ENCODE measurements around the gene IKZF2.
A peak's percentile ranks its signal among the peaks of the same experiment; 100 is the strongest.

IKZF2 gene

GRCh38 chr2:213098612-213099011, 52.8 kb downstream of the IKZF2 start:
- DNase-seq: no peak

- no peak for DNase-seq
These were observed 59.6 kb downstream of the IKZF2 start for GRCh38 chr2:213091765-213092164.

DNA sequence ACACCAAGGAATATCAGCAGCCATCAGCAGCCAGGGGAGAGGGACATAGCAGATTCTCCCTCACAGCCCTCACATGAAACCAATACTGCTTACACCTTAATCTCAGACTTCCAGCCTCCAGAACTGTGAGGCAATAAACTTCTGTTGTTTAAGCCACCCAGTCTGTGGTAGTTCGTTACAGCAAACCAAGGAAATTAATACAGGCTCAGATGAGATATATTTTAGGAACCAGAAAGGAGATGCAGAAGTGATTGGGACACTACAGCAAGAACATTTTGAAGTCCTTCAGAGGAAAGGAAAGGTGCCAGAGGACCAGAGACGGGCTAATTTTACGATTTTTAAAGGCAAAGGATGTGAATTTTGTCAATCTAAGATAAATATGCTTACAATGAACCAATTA, 60.6 kb downstream of the IKZF2 start:
- DNase-seq: no peak

DNA sequence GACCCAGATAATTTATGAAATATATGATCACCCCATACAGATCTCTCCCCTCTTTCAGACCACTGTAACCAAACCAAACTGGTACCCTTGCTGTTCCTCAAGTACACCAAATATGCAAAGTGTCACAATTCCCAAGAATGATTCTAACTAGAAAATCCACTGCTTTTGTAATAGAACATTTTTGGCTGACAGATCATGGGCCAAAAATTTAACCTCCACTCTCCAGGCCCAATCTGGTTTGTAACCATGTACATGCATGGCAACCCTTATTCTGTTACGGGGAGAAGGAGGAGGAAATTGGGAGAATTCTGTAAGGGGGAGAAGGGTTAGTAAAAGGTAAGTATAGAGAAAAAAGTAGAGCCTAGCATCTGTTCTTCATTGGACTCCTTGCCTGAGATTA, 62.0 kb downstream of the IKZF2 start:
- DNase-seq: no peak

GRCh38 chr2:213087040-213087439, 64.4 kb downstream of the IKZF2 start:
- no peak for DNase-seq

DNA sequence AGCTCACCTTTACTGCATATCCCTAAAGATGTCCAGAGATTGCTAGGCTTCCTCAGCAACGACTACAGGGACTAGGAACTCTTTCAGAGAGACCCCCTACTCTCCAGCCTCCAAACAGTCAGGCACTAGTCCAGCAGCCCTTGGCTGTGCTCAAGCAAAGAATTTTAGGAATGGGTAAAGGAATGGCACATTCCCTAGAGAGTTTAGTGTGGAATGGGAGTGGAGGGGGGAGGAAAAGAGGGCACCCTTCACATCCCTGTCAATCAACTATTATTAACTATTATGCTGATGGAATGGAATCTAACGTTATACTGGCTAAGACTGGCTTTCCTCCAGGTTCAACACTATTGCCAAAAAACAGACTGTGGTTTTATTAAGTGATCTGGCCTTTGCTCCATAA, 64.8 kb downstream of the IKZF2 start:
- DNase-seq: peak; percentile 20

- DNase-seq: no peak
These were observed 65.4 kb downstream of the IKZF2 start for GRCh38 chr2:213086050-213086449.

GRCh38 chr2:213085538-213085937, 65.9 kb downstream of the IKZF2 start:
- DNase-seq: no peak

GRCh38 chr2:213084261-213084660, 67.2 kb downstream of the IKZF2 start:
- no peak for DNase-seq

DNA sequence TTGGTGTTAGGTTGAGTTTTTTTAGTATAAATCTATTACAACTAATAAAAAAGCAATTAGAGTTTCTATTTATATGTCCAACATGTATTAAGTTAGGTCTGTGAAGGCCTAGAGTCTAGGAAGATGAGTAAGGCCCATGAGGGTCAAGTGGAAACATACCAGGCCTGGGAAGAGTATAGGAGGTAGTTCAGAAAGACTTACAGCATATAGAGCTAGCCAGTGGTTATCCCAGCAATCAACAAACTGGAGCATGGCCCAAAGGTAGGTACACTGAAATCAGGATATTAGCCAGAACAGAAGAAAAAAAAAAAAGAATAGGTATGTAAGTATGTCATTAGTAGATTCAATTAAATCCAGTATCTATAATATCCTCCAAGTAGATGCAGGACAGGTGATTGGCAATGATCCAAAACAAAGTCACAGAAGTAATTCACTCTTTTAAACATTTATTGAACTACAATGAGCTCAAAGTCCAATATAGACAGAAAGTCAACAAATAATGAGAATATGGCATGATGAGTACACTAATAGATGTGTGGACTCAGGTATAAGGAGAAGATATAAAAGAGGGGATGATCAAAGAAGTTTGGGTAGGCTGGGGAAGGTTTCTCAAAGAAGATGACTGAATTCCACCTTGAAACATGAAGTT, 70.3 kb downstream of the IKZF2 start:
- DNase-seq: no peak

DNA sequence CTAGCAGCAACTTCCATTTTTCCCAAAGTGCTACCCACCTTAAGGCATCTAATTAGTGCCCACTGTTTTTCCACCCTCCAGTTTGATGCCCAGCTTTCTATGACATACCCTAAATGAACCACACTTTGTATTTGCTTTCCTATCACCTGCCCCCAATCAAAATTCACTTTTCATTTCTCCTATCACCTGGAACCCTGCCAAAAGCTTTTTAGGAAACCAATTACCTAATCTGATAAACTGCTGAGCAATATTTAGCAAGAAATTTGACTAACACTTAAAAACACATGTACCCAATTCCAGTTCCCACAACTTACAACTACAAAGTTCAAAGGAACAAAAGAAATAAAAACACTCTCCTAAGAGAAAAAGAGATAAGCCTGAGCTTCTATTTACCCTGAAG, 71.7 kb downstream of the IKZF2 start:
- DNase-seq: no peak

DNA sequence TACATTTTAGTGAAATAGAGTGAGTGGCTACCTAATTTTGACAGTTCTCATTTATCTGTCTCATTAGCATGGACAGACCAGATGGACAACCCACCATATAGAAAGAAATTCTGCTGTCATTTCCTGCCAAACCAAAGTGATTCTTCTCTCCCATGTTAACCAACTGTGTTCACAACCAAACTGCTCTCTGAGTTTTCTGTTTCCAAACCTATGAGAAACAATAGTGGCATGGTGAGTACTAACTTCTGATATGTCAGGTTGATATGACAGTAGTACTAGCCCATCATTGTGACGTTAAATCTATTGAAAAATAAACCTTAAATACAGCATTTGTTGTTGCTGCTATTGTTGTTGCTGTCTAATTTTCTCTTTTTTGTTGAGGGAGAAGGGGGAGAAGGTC, 72.7 kb downstream of the IKZF2 start:
- no peak for DNase-seq

DNA sequence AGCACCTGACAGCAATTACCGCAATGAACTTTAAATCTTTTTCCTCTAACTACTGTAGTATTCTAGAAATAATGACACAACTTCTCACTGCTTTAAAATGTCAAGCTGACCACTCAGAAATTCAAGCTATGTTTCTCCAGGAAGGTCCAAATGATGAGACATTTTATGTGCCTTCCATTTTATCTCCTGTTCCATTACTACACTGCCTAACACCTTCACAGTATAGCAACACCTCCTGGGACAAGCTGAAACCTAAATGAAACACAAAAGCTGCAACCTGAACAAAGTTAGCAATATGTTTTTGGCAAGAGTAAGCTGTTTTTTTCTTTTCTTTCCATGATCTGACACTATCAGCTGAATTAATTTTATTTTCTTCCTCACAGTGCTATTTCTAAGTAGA, 81.9 kb downstream of the IKZF2 start:
- no peak for DNase-seq

GRCh38 chr2:213068676-213069359, 82.6 kb downstream of the IKZF2 start:
- peak; percentile 21 for DNase-seq

DNA sequence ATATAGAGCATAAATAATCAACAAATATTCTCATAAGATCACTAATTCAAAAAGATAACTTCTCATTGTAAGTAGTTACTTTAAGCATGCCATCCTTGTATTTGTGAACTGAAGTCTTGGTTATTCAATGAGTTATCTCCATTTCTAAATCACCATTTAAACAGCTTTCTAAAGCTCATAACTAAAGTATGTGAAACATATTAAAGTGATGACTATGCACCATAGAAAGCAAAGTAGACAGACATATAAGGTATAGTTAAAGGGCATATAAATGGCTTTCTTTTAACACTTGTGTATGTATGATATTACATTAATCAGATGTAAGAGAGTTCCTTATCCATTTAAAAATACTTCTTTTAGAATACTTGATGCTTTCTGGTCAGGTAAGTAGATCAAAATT, 83.5 kb downstream of the IKZF2 start:
- DNase-seq: no peak

GRCh38 chr2:213066443-213066743, 85.0 kb downstream of the IKZF2 start:
- DNase-seq: no peak

- no peak for DNase-seq
These were observed 85.6 kb downstream of the IKZF2 start for GRCh38 chr2:213065583-213066442.

DNA sequence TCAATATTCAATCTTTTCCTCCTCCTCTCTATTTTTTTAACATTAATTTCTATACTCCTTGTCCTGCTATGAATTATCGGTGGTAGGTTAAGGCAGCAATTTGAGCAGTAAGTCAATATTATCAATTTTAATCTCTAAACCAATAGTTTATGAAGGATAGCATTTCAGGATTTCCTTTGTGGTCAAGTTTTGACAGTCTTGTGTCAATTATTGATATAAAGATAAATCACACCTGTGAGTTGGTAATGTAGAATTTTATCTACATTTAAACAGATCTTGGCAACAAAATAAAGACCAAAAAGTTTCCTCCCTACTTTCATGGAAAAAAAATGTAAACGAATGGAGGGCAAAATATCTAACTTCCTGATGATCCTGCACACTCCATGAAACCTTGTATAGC, 87.3 kb downstream of the IKZF2 start:
- no peak for DNase-seq

GRCh38 chr2:213057977-213058376, 93.4 kb downstream of the IKZF2 start:
- no peak for DNase-seq

GRCh38 chr2:213046431-213046830, 105.0 kb downstream of the IKZF2 start:
- DNase-seq: no peak

GRCh38 chr2:213043566-213043965, 107.8 kb downstream of the IKZF2 start:
- no peak for DNase-seq

DNA sequence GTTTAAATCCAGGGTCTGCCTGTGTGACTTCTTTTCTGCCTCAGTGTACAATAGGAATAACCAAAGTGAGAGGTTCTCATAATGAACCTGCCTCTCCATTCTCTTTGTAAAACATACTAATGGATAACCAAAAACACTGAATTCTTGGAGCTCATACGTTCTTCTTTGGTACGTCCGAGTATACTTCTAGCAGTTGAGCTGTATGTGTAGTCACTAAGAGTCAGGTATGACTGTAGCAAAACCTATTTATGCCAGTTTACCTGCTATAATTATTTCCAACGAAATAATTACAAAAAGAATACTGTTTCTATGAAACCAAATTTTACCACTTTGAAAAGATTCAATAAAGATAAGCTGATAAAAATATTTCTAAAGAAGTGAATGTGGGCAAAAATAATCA, 109.2 kb downstream of the IKZF2 start:
- no peak for DNase-seq

- DNase-seq: no peak
These were observed 114.6 kb downstream of the IKZF2 start for GRCh38 chr2:213036836-213037235.

- DNase-seq: no peak
These were observed 116.8 kb downstream of the IKZF2 start for GRCh38 chr2:213034585-213034984.
